Naive thymus-derived CD4-positive, alpha-beta T cell (primary cell): ENCODE measurements around the gene RPTOR. TPM values are rescaled to one million over a fixed set of nuclear protein-coding genes. Genes with fewer than 3 reads are reported as not detected.

Source experiments
- ATAC-seq: fragments of 150-1000 bp; cut with Tn5 transposase; 2 replicates; pipeline ENCODE4 v1.10.0; 2021; ENCODE audit warnings: mild to moderate bottlenecking, moderate library complexity
- CTCF ChIA-PET: fragments of 350-600 bp; sonication (Branson Sonifier 250); formaldehyde crosslinking; loops from one replicate; lab custom pipeline; 2021; ENCODE audit warnings: antibody characterized with exemption; lab: Charles Lee
- POLR2A ChIA-PET: fragments of 350-600 bp; sonication (Branson Sonifier 250); formaldehyde crosslinking; loops from one replicate; lab custom pipeline; 2021; ENCODE audit warnings: antibody characterized with exemption, inconsistent platforms; lab: Charles Lee
- DNase-seq, 9 donors: peaks; one replicate each; pipeline versions ENCODE4 v3.0.0 to v3.0.0-alpha.2; 2020 to 2022; ENCODE audit warnings: mixed read lengths in 1 of 9
- H3K27ac ChIP-seq: one replicate; pipeline ENCODE4 v1.7.0; 2013; ENCODE audit warnings: mild to moderate bottlenecking, low read depth, low read length, moderate library complexity
- H3K27me3 ChIP-seq, 2 donors: one replicate each; pipeline ENCODE4 v1.7.0; 2013; ENCODE audit warnings: low read length in 2 of 2, mild to moderate bottlenecking in 2 of 2, moderate library complexity in 2 of 2; ENCODE audit not compliant: control insufficient read depth in 2 of 2, insufficient read depth in 2 of 2
- H3K36me3 ChIP-seq, 3 experiments: 1 replicate in 2 of 3; 2 replicates in 1 of 3; pipeline ENCODE4 v1.7.0; 2013; ENCODE audit warnings: low read length in 3 of 3, mild to moderate bottlenecking in 3 of 3, moderate library complexity in 1 of 3; ENCODE audit not compliant: insufficient read depth in 3 of 3, control insufficient read depth in 2 of 3
- H3K4me1 ChIP-seq, 2 donors: one replicate each; pipeline ENCODE4 v1.7.0; 2013; ENCODE audit warnings: low read length in 2 of 2, mild to moderate bottlenecking in 2 of 2, moderate library complexity in 1 of 2; ENCODE audit not compliant: control insufficient read depth in 2 of 2, insufficient read depth in 2 of 2
- H3K4me3 ChIP-seq: 2 replicates; pipeline ENCODE4 v1.7.0; 2013; ENCODE audit warnings: mild to moderate bottlenecking, low read length
- H3K9me3 ChIP-seq, 3 experiments: 1 replicate in 2 of 3; 2 replicates in 1 of 3; pipeline ENCODE4 v1.7.0; 2013; ENCODE audit warnings: low read length in 3 of 3; ENCODE audit not compliant: control insufficient read depth in 2 of 3
- H3K27ac Mint-ChIP-seq, 9 donors: one replicate each; pipeline ENCODE4 v1.8.0; 2020 to 2022; ENCODE audit warnings: mixed read lengths in 9 of 9, mild to moderate bottlenecking in 8 of 9, moderate library complexity in 5 of 9, inconsistent platforms in 2 of 9
- H3K27me3 Mint-ChIP-seq, 5 donors: one replicate each; pipeline ENCODE4 v1.8.0; 2021 to 2022; ENCODE audit warnings: mixed read lengths in 5 of 5, mild to moderate bottlenecking in 1 of 5
- H3K36me3 Mint-ChIP-seq, 5 donors: one replicate each; pipeline ENCODE4 v1.8.0; 2020 to 2022; ENCODE audit warnings: mixed read lengths in 5 of 5, mild to moderate bottlenecking in 3 of 5, inconsistent platforms in 1 of 5
- H3K4me1 Mint-ChIP-seq, 7 donors: one replicate each; pipeline ENCODE4 v1.8.0; 2020 to 2022; ENCODE audit warnings: mixed read lengths in 7 of 7, mild to moderate bottlenecking in 3 of 7, inconsistent platforms in 1 of 7
- H3K4me3 Mint-ChIP-seq, 10 donors: one replicate each; pipeline ENCODE4 v1.8.0; 2020 to 2022; ENCODE audit warnings: mild to moderate bottlenecking in 10 of 10, mixed read lengths in 10 of 10, moderate library complexity in 6 of 10, inconsistent platforms in 2 of 10
- H3K9me3 Mint-ChIP-seq, 11 donors: one replicate each; pipeline ENCODE4 v1.8.0; 2020 to 2022; ENCODE audit warnings: mixed read lengths in 11 of 11, mild to moderate bottlenecking in 4 of 11, inconsistent platforms in 1 of 11, moderate library complexity in 1 of 11
- intact Hi-C, 2 donors: fragments of 100-400 bp; cut with micrococcal nuclease; formaldehyde crosslinking; loops; one replicate each; pipeline ENCODE4 v1.15.1; 2023
- polyA plus RNA-seq, 2 donors: library from polyadenylated mRNA; unstranded; fragments of 300-500 nt; fragmentation: Illumina TruSeq; gene quantifications; one replicate each; pipeline ENCODE4 v1.2.3, GENCODE V29; 2021
- total RNA-seq, 6 experiments: library from RNA in 5 of 6; stranded (reverse) in 5 of 6; gene quantifications; 1 replicate in 5 of 6; 2 replicates in 1 of 6; pipeline ENCODE4 v1.2.3 and lab custom pipeline; 2021 to 2026

Gene RPTOR
- total and polyA plus RNA-seq, 7 experiments from 2014 or later: 10.9 to 89.8 (median 59.9) TPM

DNA sequence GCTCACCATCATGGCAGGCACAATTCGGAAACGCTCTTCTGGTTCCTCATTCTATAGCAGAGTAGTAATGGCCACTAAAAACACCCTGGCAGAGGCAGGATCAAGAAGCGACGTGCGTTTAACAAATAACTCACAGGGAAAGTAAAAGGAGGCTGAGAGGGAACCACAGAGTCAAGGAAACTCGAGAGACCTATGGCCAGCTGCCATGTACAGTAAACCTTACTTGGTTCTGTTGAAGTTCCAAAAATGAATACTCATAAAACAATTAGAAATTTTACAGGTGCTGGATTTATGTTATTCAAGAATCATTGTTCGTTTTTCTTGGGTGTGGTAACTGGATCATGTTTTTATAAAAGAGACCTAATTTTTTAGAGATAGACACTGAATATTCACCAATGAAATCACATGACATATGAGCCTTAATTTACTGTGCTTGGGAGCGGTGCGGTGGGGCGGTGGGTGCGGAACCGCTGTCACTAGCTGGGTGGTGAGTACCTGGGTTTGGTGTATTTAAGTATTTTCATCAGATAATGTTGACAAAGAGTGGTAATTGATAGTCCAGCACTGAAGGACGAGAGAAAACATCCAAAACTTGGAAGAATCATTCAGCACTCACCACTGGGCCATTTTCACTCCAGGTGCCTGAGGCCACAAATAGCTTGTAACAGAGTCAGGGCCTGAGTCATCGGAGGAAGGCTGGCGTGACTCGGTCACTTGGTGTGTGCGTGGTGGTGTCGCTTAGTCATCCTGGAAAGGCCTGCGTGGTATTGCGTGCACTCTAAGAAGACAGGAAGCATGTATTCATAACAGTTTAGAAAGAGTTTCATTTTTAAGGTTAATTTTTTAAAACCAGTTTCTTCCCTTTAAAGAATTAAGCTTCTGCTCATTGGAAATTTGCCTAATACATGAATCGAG is 311.6 kb downstream of the RPTOR start:
- Histone ChIP-seq H3K36me3 (peaks cover 0 to 41% (median 0%) of the 10 kb centered on the region in 3 experiments), H3K4me3 (no peak overlapping the region), H3K4me1 (peaks cover 10 to 27% of the 10 kb centered on the region in 2 donors), H3K27ac (peak overlapping the region; percentile 19), H3K27me3 (no peaks in the 10 kb centered on the region), H3K9me3 (no peaks in the 10 kb centered on the region)
- Mint-ChIP-seq H3K36me3 (peaks cover 3 to 53% (median 28%) of the 10 kb centered on the region in 5 donors), H3K27me3 (no peaks in the 10 kb centered on the region), H3K4me1 (peaks cover 23 to 78% (median 55%) of the 10 kb centered on the region in 7 donors), H3K4me3 (peak overlapping the region in 6 of 10 donors; percentile 18 to 71 (median 30)), H3K9me3 (peaks cover 0 to 3% (median 0%) of the 10 kb centered on the region in 11 donors), H3K27ac (peak overlapping the region in 8 of 9 donors; percentile 23 to 95 (median 70))
- POLR2A ChIA-PET: no interaction called here
- ATAC-seq (peak; percentile 92), DNase-seq (peak in 2 of 9 donors; percentile 26 to 80)
- intact Hi-C loops: loop anchor here in 1 of 2 donors (1.0 to 5.0 kb wide), 6 partner anchors 9 to 95 kb away; no protein-coding TSS in a partner anchor
- CTCF ChIA-PET: no interaction called here

DNA sequence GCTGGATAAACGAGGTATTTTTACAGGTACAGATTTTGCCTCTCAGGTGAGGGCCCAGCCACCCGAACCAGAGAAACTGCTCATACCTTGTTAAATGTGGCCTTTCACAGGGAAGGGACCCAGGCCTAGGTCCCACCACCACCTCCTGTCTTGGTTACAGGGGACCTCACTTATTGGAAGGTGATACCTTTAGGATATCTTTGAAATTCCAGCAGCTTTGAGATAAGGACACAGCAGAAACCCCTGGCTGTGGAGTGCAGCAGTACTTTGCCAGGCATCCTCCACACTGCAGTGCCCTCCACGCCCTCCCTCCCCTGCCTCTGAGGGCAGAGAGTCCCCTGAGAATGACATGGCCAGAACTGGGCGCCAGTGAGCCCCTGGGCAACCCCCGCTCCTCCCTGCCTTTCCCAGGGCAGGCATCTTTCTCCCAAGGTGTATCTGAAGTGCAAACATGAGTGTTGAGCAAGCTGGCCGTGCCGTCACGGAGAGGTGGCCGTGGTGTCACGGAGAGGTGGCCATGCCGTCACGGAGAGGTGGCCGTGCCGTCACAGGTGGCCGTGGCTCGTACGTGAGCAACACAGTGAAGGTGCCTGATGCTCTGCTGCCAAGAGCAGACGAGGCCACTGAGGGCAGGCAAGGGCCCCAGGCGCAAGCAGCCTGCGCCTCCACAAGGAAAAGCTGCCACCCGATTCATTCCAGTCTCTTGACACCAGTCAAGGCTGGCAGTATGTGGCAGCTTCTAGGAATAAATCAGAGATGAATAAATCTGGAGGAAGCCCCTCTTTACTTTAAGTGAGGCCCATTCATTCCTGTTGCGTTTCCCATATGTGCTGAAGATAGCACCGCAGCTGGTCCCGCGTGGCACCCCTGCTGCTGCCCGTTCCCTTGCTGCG is 312.5 kb downstream of the RPTOR start:
- Mint-ChIP-seq H3K36me3 (peaks cover 3 to 62% (median 34%) of the 10 kb centered on the region in 5 donors), H3K27ac (peak overlapping the region in 8 of 9 donors; percentile 23 to 95 (median 62)), H3K4me1 (peaks cover 31 to 82% (median 55%) of the 10 kb centered on the region in 7 donors), H3K4me3 (peak overlapping the region in 3 of 10 donors; percentile 18 to 71 (median 28)), H3K27me3 (no peaks in the 10 kb centered on the region), H3K9me3 (peaks cover 0 to 3% (median 0%) of the 10 kb centered on the region in 11 donors)
- Histone ChIP-seq H3K4me1 (peaks cover 10 to 36% of the 10 kb centered on the region in 2 donors), H3K27ac (peak overlapping the region; percentile 19), H3K27me3 (no peaks in the 10 kb centered on the region), H3K9me3 (no peaks in the 10 kb centered on the region), H3K36me3 (peaks cover 0 to 41% (median 0%) of the 10 kb centered on the region in 3 experiments), H3K4me3 (no peak overlapping the region)
- intact Hi-C loops: loop anchor here in 1 of 2 donors (1.0 to 5.0 kb wide), 6 partner anchors 10 to 96 kb away; no protein-coding TSS in a partner anchor
- ATAC-seq (no peak), DNase-seq (no peak)
- POLR2A ChIA-PET: interaction anchor here (0.7 kb wide), 1 partner anchor 24 kb away, joined by 4 read pairs; no protein-coding TSS in a partner anchor
- CTCF ChIA-PET: no interaction called here

DNA sequence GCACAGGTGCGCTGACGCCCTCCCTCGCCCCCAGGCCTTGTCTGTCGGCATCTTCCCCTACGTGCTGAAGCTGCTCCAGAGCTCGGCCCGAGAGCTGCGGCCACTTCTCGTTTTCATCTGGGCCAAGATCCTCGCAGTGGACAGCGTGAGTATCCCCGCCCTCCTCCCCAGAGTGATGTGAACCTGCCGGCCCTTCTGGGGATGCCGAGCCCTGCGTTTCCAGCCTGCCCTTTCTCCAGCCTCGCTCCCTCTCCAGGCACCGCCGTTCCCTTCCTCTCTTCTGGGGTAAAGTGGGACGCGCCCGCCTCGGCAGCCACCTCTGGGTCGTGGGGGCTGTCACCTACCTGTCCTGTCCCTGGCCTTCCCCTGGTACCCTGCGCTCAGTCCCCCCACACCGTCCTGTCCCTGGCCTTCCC is 313.1 kb downstream of the RPTOR start:
- peaks cover 10 to 41% of the 10 kb centered on the region in 2 donors for H3K4me1 ChIP-seq
- H3K9me3 ChIP-seq: no peaks in the 10 kb centered on the region
- ATAC-seq: no peak
- intact Hi-C loops: loop anchor here in 1 of 2 donors (2.0 to 5.0 kb wide), 2 partner anchors 13 to 65 kb away; no protein-coding TSS in a partner anchor
- peak overlapping the region in 1 of 10 donors; percentile 43 for H3K4me3 Mint-ChIP-seq
- H3K27me3 Mint-ChIP-seq: no peaks in the 10 kb centered on the region
- CTCF ChIA-PET: no interaction called here
- H3K4me1 Mint-ChIP-seq: peaks cover 35 to 84% (median 59%) of the 10 kb centered on the region in 7 donors
- H3K27ac ChIP-seq: no peak overlapping the region
- H3K36me3 ChIP-seq: peaks cover 0 to 45% (median 0%) of the 10 kb centered on the region in 3 experiments
- POLR2A ChIA-PET: interaction anchor here (0.7 kb wide), 1 partner anchor 24 kb away, joined by 4 read pairs; no protein-coding TSS in a partner anchor
- H3K4me3 ChIP-seq: no peak overlapping the region
- H3K36me3 Mint-ChIP-seq: peaks cover 3 to 66% (median 40%) of the 10 kb centered on the region in 5 donors
- no peak for DNase-seq
- H3K27me3 ChIP-seq: no peaks in the 10 kb centered on the region
- peak overlapping the region in 3 of 9 donors; percentile 31 to 95 (median 45) for H3K27ac Mint-ChIP-seq
- peaks cover 0 to 3% (median 0%) of the 10 kb centered on the region in 11 donors for H3K9me3 Mint-ChIP-seq

DNA sequence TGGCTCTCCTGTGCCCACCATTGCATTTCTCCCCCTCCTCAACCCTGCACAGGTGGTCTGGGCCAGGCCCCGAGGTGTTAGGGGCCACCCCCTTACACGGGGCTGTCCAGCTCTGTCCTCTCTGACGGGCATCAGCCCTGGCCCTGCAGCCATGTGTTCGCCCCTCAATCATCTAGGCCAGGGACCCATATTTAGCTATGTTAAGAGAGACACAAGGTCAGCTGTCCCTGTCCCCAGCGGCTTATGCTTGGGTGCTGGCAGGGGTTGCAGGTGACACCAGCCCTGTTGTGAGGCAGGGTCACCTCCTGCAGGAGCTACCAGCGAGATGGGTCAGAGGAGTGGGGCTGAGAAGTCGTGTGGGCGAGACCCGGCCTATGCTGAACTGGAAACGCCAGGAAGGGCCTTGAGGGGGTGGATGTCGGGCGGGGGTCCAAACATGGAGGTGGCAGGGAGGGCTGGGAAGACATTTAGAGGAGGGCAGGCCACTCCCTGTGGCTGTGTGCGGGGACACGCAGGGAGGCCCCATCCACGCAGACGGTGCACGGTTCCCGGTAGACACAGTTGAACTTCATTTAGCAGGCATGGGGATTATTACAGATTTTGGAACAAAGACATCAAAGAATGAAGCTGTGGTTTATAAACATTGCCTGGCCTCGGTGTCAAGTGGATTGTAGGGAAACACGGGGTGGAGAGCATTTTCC is 313.8 kb downstream of the RPTOR start:
- peaks cover 10 to 41% of the 10 kb centered on the region in 2 donors for H3K4me1 ChIP-seq
- peak overlapping the region in 6 of 9 donors; percentile 28 to 95 (median 56) for H3K27ac Mint-ChIP-seq
- peaks cover 36 to 84% (median 66%) of the 10 kb centered on the region in 7 donors for H3K4me1 Mint-ChIP-seq
- peaks cover 8 to 68% (median 47%) of the 10 kb centered on the region in 5 donors for H3K36me3 Mint-ChIP-seq
- H3K4me3 Mint-ChIP-seq: peak overlapping the region in 1 of 10 donors; percentile 43
- peaks cover 0 to 6% (median 3%) of the 10 kb centered on the region in 11 donors for H3K9me3 Mint-ChIP-seq
- no peak for DNase-seq
- no peak overlapping the region for H3K27ac ChIP-seq
- ChIA-PET POLR2A (interaction anchor here (0.6 to 1.5 kb wide), 2 partner anchors 67 to 202 kb away, joined by 3 to 4 read pairs; no protein-coding TSS in a partner anchor), CTCF (interaction anchor here (1.1 kb wide), 1 partner anchor 11 kb away, joined by 3 read pairs; no protein-coding TSS in a partner anchor)
- no peak overlapping the region for H3K4me3 ChIP-seq
- H3K27me3 Mint-ChIP-seq: no peaks in the 10 kb centered on the region
- no peaks in the 10 kb centered on the region for H3K9me3 ChIP-seq
- no peaks in the 10 kb centered on the region for H3K27me3 ChIP-seq
- intact Hi-C loops: loop anchor here in 1 of 2 donors (5.0 kb wide), 1 partner anchor 66 kb away; no protein-coding TSS in a partner anchor
- no peak for ATAC-seq
- H3K36me3 ChIP-seq: peaks cover 0 to 45% (median 0%) of the 10 kb centered on the region in 3 experiments

DNA sequence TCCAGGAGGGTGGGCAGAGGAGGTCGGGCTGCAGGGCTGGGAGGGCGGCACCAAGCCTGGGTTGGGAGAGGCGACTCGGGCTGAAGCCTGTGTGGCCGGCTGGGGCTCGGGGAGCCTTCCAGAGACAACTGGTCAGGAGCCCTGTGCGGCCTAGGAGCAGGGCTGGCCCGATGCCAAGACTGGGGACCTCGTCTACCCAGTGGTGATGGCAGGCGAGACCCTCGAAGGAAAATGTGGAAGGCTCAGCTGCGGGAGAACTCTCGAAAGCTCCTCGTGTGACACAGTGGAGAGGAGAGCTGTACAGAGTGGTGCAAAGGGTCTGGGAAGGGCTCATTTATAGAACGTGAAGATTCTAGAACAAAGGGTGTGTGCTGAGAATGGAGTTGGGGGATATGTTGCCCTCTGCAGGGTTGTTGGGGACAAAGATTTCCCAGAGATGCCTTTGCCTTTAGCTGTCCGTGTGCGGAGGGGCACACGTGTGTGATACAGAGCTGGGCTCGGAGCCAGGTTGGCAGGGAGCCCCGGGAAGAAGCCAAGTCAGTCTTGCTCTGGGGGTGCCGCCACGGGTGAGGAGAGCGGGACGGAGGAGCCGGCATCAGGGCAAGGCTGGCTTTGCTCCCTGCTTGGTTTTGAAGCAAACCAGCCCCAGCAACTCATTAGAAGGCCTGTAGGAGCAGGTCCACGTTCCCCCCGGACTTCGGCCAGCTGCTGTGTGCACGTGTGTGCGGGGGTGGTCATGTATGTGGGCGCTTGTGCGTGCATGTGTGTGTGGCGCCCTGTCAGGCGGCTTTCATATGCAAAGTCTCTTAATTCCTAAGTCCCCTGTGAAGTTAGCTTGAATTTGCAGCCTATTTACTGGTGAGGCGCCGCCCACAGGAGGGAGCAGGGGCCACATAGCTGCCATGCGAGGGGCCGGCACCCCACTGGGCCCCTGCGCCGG is 314.6 kb downstream of the RPTOR start:
- no peak for DNase-seq
- Histone ChIP-seq H3K27me3 (no peaks in the 10 kb centered on the region), H3K36me3 (peaks cover 0 to 48% (median 0%) of the 10 kb centered on the region in 3 experiments), H3K27ac (no peak overlapping the region), H3K9me3 (peaks cover 0 to 3% (median 0%) of the 10 kb centered on the region in 3 experiments), H3K4me1 (peaks cover 10 to 41% of the 10 kb centered on the region in 2 donors), H3K4me3 (no peak overlapping the region)
- H3K4me3 Mint-ChIP-seq: peak overlapping the region in 8 of 10 donors; percentile 23 to 81 (median 54)
- peaks cover 36 to 89% (median 66%) of the 10 kb centered on the region in 7 donors for H3K4me1 Mint-ChIP-seq
- no peaks in the 10 kb centered on the region for H3K27me3 Mint-ChIP-seq
- ChIA-PET CTCF (interaction anchor here (1.1 kb wide), 1 partner anchor 12 kb away, joined by 3 read pairs; no protein-coding TSS in a partner anchor), POLR2A (interaction anchor here (0.6 to 1.5 kb wide), 2 partner anchors 68 to 203 kb away, joined by 3 to 4 read pairs; no protein-coding TSS in a partner anchor)
- peak overlapping the region in 8 of 9 donors; percentile 36 to 95 (median 81) for H3K27ac Mint-ChIP-seq
- peaks cover 0 to 14% (median 7%) of the 10 kb centered on the region in 11 donors for H3K9me3 Mint-ChIP-seq
- ATAC-seq: no peak
- intact Hi-C loops: loop anchor here in 1 of 2 donors (5.0 kb wide), 1 partner anchor 67 kb away; no protein-coding TSS in a partner anchor
- peaks cover 8 to 75% (median 55%) of the 10 kb centered on the region in 5 donors for H3K36me3 Mint-ChIP-seq
